Measurements from ENCODE around the gene NRL. TPM values are rescaled to one million over a fixed set of nuclear protein-coding genes. Genes with fewer than 3 reads are reported as not detected.

The NRL gene
- total and polyA plus RNA-seq, 9 of the 15 experiments (the other 6 are each of a cell fraction or from before 2014, with no cell fraction given) = 0.07 to 2.7 (median 1.4) TPM; not detected in 1

- TF ChIP-seq CXXC5 (CRISPR knock-in tag; IDR thresholded peaks at IDR 0.05) = peak; percentile 70; the same call in 1 of the 2 replicates
- TF ChIP-seq ZNF740 (CRISPR knock-in tag; IDR thresholded peaks at IDR 0.05) = no peak
- no peak for TF ChIP-seq ZNF740 (tag; IDR thresholded peaks at IDR 0.05)
- TF ChIP-seq HNRNPL (IDR thresholded peaks at IDR 0.05; ENCODE audit: low read depth, low read length) = no peak
- no peak for TF ChIP-seq HDAC8 (tag; IDR thresholded peaks at IDR 0.05)
- no peak for TF ChIP-seq HMG20A (CRISPR knock-in tag; conservative IDR thresholded peaks at IDR 0.05)
- TF ChIP-seq ZBTB5 (IDR thresholded peaks at IDR 0.05) = no peak
- TF ChIP-seq ZNF3 (CRISPR knock-in tag; IDR thresholded peaks at IDR 0.05) = no peak
- TF ChIP-seq HCFC1 (IDR thresholded peaks at IDR 0.05; ENCODE audit: low read depth, low read length) = no peak
- no peak for TF ChIP-seq ZNF134 (CRISPR knock-in tag; conservative IDR thresholded peaks at IDR 0.05)
- no peak for TF ChIP-seq ZNF165 (CRISPR knock-in tag; IDR thresholded peaks at IDR 0.05; ENCODE audit: borderline replicate concordance)
- TF ChIP-seq POLR2H (tag; IDR thresholded peaks at IDR 0.05; ENCODE audit: low read depth) = no peak
- no peak; the same call in 1 of the 2 replicates for TF ChIP-seq GATAD2B (IDR thresholded peaks at IDR 0.05; ENCODE audit: borderline replicate concordance)
- TF ChIP-seq OTX1 (CRISPR knock-in tag; IDR thresholded peaks at IDR 0.05) = no peak
- no peak for TF ChIP-seq ZNF518B (CRISPR knock-in tag; IDR thresholded peaks at IDR 0.05)
- TF ChIP-seq TCFL5 (CRISPR knock-in tag; conservative IDR thresholded peaks at IDR 0.05) = no peak
Measured at GRCh38 chr14:24080888-24081738, 33.6 kb downstream of the NRL start (continued).
